ENCODE results near the gene KLF15.

KLF15 gene

GRCh38 chr3:126358038-126358815, 1.0 kb upstream of the KLF15 start:
- Histone ChIP-seq H3K9me3 (ENCODE audit: severe bottlenecking) (no peaks in the 10 kb centered on the region), H3K27ac (peak overlapping the region; percentile 89), H3K4me3 (ENCODE audit: low read depth, low read length) (peak overlapping the region; percentile 65), H3K36me3 (no peaks in the 10 kb centered on the region), H3K27me3 (ENCODE audit: insufficient read depth, low read depth, severe bottlenecking) (no peaks in the 10 kb centered on the region)
- DNase-seq: peak; percentile 81
- no peak for TF ChIP-seq CTCF (IDR thresholded peaks at IDR 0.05; ENCODE audit: low read depth, low read length)

- H3K36me3 ChIP-seq: no peaks in the 10 kb centered on the region
- H3K9me3 ChIP-seq (ENCODE audit: severe bottlenecking): no peaks in the 10 kb centered on the region
- peak overlapping the region; percentile 53 for H3K4me3 ChIP-seq (ENCODE audit: low read depth, low read length)
- H3K27ac ChIP-seq: peak overlapping the region; percentile 47
- peak; percentile 24 for DNase-seq
- no peaks in the 10 kb centered on the region for H3K27me3 ChIP-seq (ENCODE audit: insufficient read depth, low read depth, severe bottlenecking)
- no peak for TF ChIP-seq CTCF (IDR thresholded peaks at IDR 0.05; ENCODE audit: low read depth, low read length)
Measured at GRCh38 chr3:126356373-126357264, 589 bp downstream of the KLF15 start.

GRCh38 chr3:126355777-126356372, 1.3 kb downstream of the KLF15 start:
- H3K36me3 ChIP-seq: no peaks in the 10 kb centered on the region
- H3K4me3 ChIP-seq (ENCODE audit: low read depth, low read length): peak overlapping the region; percentile 53
- H3K9me3 ChIP-seq (ENCODE audit: severe bottlenecking): no peaks in the 10 kb centered on the region
- peak overlapping the region; percentile 61 for H3K27ac ChIP-seq
- no peaks in the 10 kb centered on the region for H3K27me3 ChIP-seq (ENCODE audit: insufficient read depth, low read depth, severe bottlenecking)
- no peak for TF ChIP-seq CTCF (IDR thresholded peaks at IDR 0.05; ENCODE audit: low read depth, low read length)
- peak; percentile 92 for DNase-seq

GRCh38 chr3:126355251-126355650, 2.0 kb downstream of the KLF15 start:
- no peak for DNase-seq
- Histone ChIP-seq H3K27me3 (ENCODE audit: insufficient read depth, low read depth, severe bottlenecking) (no peaks in the 10 kb centered on the region), H3K4me3 (ENCODE audit: low read depth, low read length) (peak overlapping the region; percentile 53), H3K9me3 (ENCODE audit: severe bottlenecking) (no peaks in the 10 kb centered on the region), H3K27ac (peak overlapping the region; percentile 61), H3K36me3 (no peaks in the 10 kb centered on the region)
- TF ChIP-seq CTCF (IDR thresholded peaks at IDR 0.05; ENCODE audit: low read depth, low read length): no peak

- Histone ChIP-seq H3K4me3 (ENCODE audit: low read depth, low read length) (no peak overlapping the region), H3K27me3 (ENCODE audit: insufficient read depth, low read depth, severe bottlenecking) (no peaks in the 10 kb centered on the region), H3K27ac (no peak overlapping the region), H3K36me3 (no peaks in the 10 kb centered on the region), H3K9me3 (ENCODE audit: severe bottlenecking) (no peaks in the 10 kb centered on the region)
- no peak for TF ChIP-seq CTCF (IDR thresholded peaks at IDR 0.05; ENCODE audit: low read depth, low read length)
- DNase-seq: no peak
Measured at GRCh38 chr3:126354776-126355175, 2.4 kb downstream of the KLF15 start.
